AG08396 (cell line): ENCODE measurements around the gene LRRC15.

ENCODE experiments used
- DNase-seq: peaks from one replicate; pipeline ENCODE4 v3.0.0; 2012; ENCODE audit warnings: low spot score, mixed read lengths

The LRRC15 gene

GRCh38 chr3:194315088-194315964 is 54.2 kb downstream of the LRRC15 start:
- DNase-seq: peak; percentile 92

DNA sequence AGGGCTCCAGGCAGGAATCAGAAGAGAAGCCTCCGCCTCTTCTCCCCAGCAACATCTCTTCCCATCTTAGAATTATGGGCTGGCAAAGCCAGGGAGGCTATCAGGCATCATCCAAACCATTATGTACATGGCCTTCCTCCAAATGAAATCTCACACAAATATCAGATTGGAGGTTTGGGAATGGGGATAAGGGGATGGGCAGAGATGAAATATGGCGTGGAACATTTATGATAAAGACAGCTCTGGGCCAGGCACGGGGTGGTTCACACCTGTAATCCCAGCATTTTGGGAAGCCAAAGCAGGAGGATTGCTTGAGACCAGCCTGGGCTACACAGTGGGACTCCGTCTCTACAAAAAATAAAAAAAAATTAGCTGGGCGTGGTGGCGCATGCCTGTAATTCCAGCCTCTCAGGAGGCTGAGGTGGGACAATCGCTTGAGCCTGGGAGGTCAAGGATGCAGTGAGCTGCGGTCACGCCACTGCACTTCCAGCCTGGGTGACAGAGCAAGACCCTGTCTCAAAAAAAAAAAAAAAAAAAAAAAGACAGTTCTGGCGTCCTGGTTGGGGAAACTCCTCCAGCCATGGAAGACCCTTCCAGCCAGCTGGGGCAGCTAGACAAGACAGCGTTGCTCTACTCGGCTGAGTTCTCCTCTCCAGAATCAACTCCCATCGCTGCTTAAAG is 55.0 kb downstream of the LRRC15 start:
- no peak for DNase-seq

GRCh38 chr3:194313560-194314387 is 55.8 kb downstream of the LRRC15 start:
- no peak for DNase-seq

DNA sequence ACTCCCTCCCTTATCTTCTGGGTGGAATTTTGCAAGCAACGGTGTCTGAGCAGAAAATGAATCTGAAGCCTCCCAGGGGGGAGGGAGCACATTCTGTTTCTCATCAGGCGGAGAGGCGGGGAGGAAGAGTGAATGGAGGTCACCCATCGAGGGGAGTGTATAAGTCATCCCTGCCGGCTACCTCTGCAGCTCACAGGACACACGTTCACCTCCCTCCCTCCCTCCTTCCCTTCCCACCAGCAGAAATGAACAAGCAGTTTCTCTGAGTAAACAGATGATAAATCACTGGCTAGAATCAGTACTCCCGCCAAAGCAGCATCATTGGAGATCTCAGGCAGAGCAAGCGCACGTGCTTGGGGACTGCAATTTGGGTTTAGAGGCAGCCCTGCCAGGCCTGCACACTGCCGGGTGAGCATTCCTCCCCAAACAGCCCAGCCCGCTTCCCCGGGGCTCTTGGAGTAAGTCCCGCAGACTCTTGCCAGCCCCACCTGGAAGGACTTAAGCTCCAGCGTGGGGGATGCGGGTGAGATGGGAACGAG is 56.7 kb downstream of the LRRC15 start:
- no peak for DNase-seq

DNA sequence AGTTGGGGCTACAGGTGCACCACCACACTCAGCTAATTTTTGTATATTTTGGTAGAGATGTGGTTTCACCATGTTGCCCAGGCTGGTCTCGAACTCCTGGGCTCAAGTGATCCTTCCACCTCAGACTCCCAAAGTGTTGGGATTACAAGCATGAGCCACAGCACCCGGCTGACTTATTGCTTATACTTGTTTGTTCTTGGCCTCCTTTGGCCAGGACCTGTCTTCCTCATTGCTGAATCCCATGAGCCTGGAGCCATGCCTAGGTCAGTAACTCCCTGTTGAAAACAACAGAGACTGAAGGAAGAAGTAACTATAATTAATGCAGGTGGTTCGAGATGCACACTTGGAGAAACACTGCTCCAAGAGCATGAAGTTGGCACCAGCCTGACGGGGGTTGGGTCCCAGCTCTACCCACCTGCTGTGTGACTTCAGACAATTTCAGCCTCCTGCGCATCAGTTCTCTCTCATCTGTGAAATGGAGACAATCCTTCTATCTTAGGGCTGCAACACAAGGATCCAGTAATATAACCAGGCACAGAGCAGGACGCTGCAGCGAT is 57.3 kb downstream of the LRRC15 start:
- DNase-seq: no peak

DNA sequence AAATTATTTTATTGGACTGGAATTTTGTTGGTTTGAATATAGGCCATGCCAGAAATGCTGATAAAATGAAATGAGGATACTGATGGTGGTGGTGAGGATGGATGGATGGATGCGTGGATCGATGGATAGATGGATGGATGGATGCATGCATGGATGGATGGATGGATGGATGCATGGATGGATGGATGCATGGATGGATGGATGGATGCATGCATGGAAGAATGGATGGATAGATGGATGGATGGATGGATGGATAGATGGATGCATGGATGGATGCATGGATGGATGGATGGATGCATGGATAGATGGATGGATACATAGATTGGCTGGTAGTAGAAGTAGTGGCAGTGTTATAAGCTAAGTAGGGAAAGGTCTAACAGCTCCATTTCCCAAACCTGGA is 58.5 kb downstream of the LRRC15 start:
- DNase-seq: no peak

- no peak for DNase-seq
Observed at GRCh38 chr3:194310060-194310835, 59.3 kb downstream of the LRRC15 start.

DNA sequence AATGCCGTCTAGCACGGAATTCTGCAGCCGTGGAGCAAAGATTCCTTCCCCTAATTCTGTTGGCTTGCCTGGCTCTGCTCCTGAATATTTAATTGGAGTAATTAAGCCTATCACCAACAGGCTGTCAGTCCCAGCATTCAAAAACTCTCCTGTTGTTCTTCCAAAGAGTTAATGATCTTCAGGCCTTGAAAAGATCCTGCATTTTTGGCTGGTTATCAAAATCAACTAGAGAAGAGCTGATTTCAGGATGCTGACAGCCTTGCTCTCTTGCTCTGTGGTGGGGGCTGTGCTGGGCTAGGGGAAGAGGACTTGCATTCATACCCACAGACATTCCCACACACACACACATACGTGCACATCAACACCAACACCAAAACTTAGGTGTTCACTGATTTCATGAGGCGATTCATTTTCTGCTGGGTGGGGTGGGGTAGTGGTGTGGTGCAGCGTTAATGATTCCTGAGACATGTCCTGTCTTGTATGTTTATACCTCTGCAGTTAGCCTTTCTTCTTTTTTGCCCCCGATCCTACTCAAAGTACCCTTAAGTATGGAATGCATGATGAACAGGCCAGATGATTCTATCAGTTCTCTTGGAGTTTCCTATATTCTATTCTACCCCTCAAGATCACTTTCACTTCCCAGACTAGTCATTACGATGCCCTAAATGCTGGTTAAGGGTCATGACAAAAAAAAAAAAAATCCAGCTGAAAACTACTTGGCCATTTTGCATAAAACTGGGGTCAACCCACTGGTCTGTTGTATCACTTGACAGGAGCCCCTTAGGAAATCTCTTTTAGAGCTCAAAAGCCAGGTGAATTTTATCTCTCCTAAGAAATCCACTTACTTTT is 60.7 kb downstream of the LRRC15 start:
- DNase-seq: no peak

DNA sequence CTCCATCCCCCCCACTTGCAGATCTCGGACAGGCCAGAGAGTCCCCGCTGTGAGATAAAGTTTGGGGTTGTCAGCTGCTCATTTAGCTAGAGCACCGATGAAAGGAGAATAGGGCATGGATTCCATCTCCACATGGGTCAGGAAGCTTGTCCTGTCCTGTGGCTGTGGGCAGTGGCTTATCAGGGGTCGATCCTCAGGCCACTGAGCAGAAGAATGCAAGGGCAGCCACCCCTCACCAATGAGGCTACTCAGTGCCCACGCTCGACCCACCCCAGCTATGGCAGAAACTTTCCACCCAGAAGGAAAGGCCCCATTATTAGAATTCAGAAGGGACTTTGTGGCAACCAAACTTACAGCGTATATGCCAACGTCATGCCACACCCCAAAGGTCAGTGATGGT is 61.7 kb downstream of the LRRC15 start:
- DNase-seq: no peak

GRCh38 chr3:194306771-194307640 is 62.5 kb downstream of the LRRC15 start:
- DNase-seq: no peak

- DNase-seq: no peak
Observed at GRCh38 chr3:194306109-194306686, 63.3 kb downstream of the LRRC15 start.

GRCh38 chr3:194305356-194306108 is 64.0 kb downstream of the LRRC15 start:
- DNase-seq: no peak
